Panc1 (cell line): ENCODE data around the gene ADK. TPM values are rescaled to one million over a fixed set of nuclear protein-coding genes. Genes with fewer than 3 reads are reported as not detected.

Experiments used
- ATAC-seq: fragments of 200-7000 bp; cut with Tn5 transposase; 2 replicates; pipeline ENCODE4 v1.9.1; 2020; ENCODE audit warnings: mild to moderate bottlenecking, moderate library complexity
- BruUV-seq: library from RNA; stranded (reverse); fragments of 400-500 nt; replicated peaks from 2 replicates; lab custom pipeline; 2021; lab: Mats Ljungman, UMichigan
- CTCF ChIA-PET: fragments of 300-600 bp; sonication (Branson Sonifier 250); formaldehyde crosslinking; loops from one replicate; lab custom pipeline; 2022; ENCODE audit warnings: antibody characterized with exemption; lab: Charles Lee
- POLR2A ChIA-PET: fragments of 300-600 bp; sonication (Branson Sonifier 250); formaldehyde crosslinking; loops from one replicate; lab custom pipeline; 2022; ENCODE audit warnings: antibody characterized with exemption; lab: Charles Lee
- DNase-seq: peaks from one replicate; pipeline ENCODE4 v3.0.0-alpha.2; 2010; ENCODE audit warnings: low read depth, low spot score
- H3K27ac ChIP-seq: 2 replicates; pipeline ENCODE4 v1.5.1; 2011; ENCODE audit warnings: mild to moderate bottlenecking, low read length, inconsistent platforms
- H3K27me3 ChIP-seq: fragments of 200-500 bp; sonication (Bioruptor generic); 2 replicates; pipeline ENCODE4 v1.6.0; 2014; ENCODE audit warnings: low read length, inconsistent platforms; ENCODE audit not compliant: control insufficient read depth, insufficient read depth
- H3K36me3 ChIP-seq: fragments of 200-500 bp; sonication (Bioruptor generic); 2 replicates; pipeline ENCODE4 v1.5.1; 2014; ENCODE audit warnings: inconsistent platforms, mild to moderate bottlenecking, low read length, moderate library complexity; ENCODE audit not compliant: control insufficient read depth, insufficient read depth
- H3K4me1 ChIP-seq: 2 replicates; pipeline ENCODE4 v1.5.1; 2011; ENCODE audit warnings: inconsistent platforms, mild to moderate bottlenecking, low read length, moderate library complexity; ENCODE audit not compliant: control insufficient read depth, insufficient read depth
- H3K4me3 ChIP-seq, 2 experiments: 2 replicates each; pipeline ENCODE4 v1.5.1; 2011 to 2012; ENCODE audit warnings: low read depth in 2 of 2, low read length in 2 of 2, mild to moderate bottlenecking in 2 of 2, inconsistent platforms in 1 of 2, moderate library complexity in 1 of 2
- H3K9me3 ChIP-seq: fragments of 200-500 bp; sonication (Bioruptor generic); 2 replicates; pipeline ENCODE4 v1.5.1; 2014; ENCODE audit warnings: low read depth, mild to moderate bottlenecking, inconsistent platforms, low read length, moderate library complexity; ENCODE audit not compliant: control insufficient read depth, insufficient read depth
- CTCF ChIP-seq: fragments of 450-650 bp; IDR thresholded peaks from 2 replicates; pipeline ENCODE4 v1.5.1; 2017; ENCODE audit warnings: mild to moderate bottlenecking
- POLR2AphosphoS5 ChIP-seq: IDR thresholded peaks from 2 replicates; pipeline ENCODE4 v1.6.1; 2012; ENCODE audit warnings: mild to moderate bottlenecking, low read depth, low read length, moderate library complexity
- REST ChIP-seq, 2 experiments: IDR thresholded peaks; 2 replicates each; pipeline ENCODE4 v1.6.1; 2011 to 2012; ENCODE audit warnings: low read depth in 2 of 2, control low read depth in 1 of 2, low read length in 1 of 2, mild to moderate bottlenecking in 1 of 2, moderate library complexity in 1 of 2; ENCODE audit not compliant: insufficient read depth in 1 of 2
- SIN3A ChIP-seq: IDR thresholded peaks from 2 replicates; pipeline ENCODE4 v1.6.1; 2012; ENCODE audit warnings: low read depth, mild to moderate bottlenecking, low read length, moderate library complexity, borderline replicate concordance; ENCODE audit not compliant: insufficient read depth
- TCF7L2 ChIP-seq: IDR thresholded peaks from 2 replicates; pipeline ENCODE4 v1.6.1; 2011; ENCODE audit warnings: mild to moderate bottlenecking, low read depth, low read length, inconsistent platforms
- in situ Hi-C: cut with HindIII; loops from 2 replicates; pipeline ENCODE4 v1.10.0; 2016; ENCODE audit warnings: low sequenced_read_pairs, low pct_unique_long_range_greater_than_20kb
- intact Hi-C: fragments of 100-400 bp; cut with micrococcal nuclease; formaldehyde crosslinking; loops from one replicate; pipeline ENCODE4 v1.10.0; 2022; ENCODE audit not compliant: unreplicated experiment
- total RNA-seq: library from RNA; stranded (reverse); gene quantifications from one replicate; pipeline ENCODE4 v1.2.1, GENCODE V29; 2021; ENCODE audit not compliant: unreplicated experiment

The ADK gene
- total RNA-seq, 1 experiment from 2014 or later, result 64.5 TPM

- DNase-seq (no peak), ATAC-seq (no peak)
- H3K9me3 ChIP-seq, result no peaks in the 10 kb centered on the region
- in situ Hi-C loops (no loop called here), intact Hi-C loops (no loop called here)
- CTCF ChIA-PET, result interaction anchor here (0.6 kb wide), 1 partner anchor 394 kb away, joined by 4 read pairs; no protein-coding TSS in a partner anchor
- no peak overlapping the region for H3K27ac ChIP-seq
- no peaks in the 10 kb centered on the region for H3K36me3 ChIP-seq
- no peaks in the 10 kb centered on the region for H3K4me1 ChIP-seq
- POLR2A ChIA-PET, result no interaction called here
- H3K4me3 ChIP-seq, result no peak overlapping the region
- no peaks in the 10 kb centered on the region for H3K27me3 ChIP-seq
- no peak for TF ChIP-seq TCF7L2
- TF ChIP-seq REST (IDR thresholded peaks at IDR 0.05; ENCODE audit: insufficient read depth in 1 of 2, low read depth in 2 of 2, low read length in 1 of 2), result no peak
- no peak for TF ChIP-seq CTCF
- no peak for TF ChIP-seq POLR2AphosphoS5
- TF ChIP-seq SIN3A, result no peak
- BruUV-seq, result no TSS peak
These were observed 222.0 kb downstream of the ADK start for GRCh38 chr10:74373059-74373458.

GRCh38 chr10:74377476-74377875, 226.5 kb downstream of the ADK start:
- in situ Hi-C loops (no loop called here), intact Hi-C loops (no loop called here)
- Histone ChIP-seq H3K27me3 (no peaks in the 10 kb centered on the region), H3K36me3 (no peaks in the 10 kb centered on the region), H3K4me3 (no peak overlapping the region), H3K27ac (no peak overlapping the region), H3K4me1 (no peaks in the 10 kb centered on the region), H3K9me3 (no peaks in the 10 kb centered on the region)
- BruUV-seq, result no TSS peak
- DNase-seq, result no peak
- no peak for TF ChIP-seq REST (IDR thresholded peaks at IDR 0.05; ENCODE audit: insufficient read depth in 1 of 2, low read depth in 2 of 2, low read length in 1 of 2)
- TF ChIP-seq TCF7L2, result no peak
- TF ChIP-seq CTCF, result no peak
- TF ChIP-seq SIN3A, result no peak
- no peak for TF ChIP-seq POLR2AphosphoS5
- POLR2A ChIA-PET, result no interaction called here
- CTCF ChIA-PET, result no interaction called here
- ATAC-seq, result no peak
